Neuron (in vitro differentiated cells): Measurements from ENCODE around the gene ZNF335.

Experiments
- H2AFZ ChIP-seq: one replicate; pipeline ENCODE4 v1.6.1; 2013; ENCODE audit warnings: low read depth, mild to moderate bottlenecking, inconsistent platforms, low read length, moderate library complexity
- H3K27me3 ChIP-seq: one replicate; pipeline ENCODE4 v1.6.1; 2013; ENCODE audit warnings: low read length; ENCODE audit not compliant: insufficient read depth
- H3K36me3 ChIP-seq: one replicate; pipeline ENCODE4 v1.6.1; 2013; ENCODE audit warnings: low read length; ENCODE audit not compliant: insufficient read depth
- H3K4me1 ChIP-seq: one replicate; pipeline ENCODE4 v1.6.1; 2013; ENCODE audit warnings: low read length; ENCODE audit not compliant: insufficient read depth
- H3K4me3 ChIP-seq: 2 replicates; pipeline ENCODE4 v1.5.1; 2013; ENCODE audit warnings: mild to moderate bottlenecking, low read length, moderate library complexity
- H3K9me3 ChIP-seq: one replicate; pipeline ENCODE4 v1.6.1; 2013; ENCODE audit warnings: low read length

Gene ZNF335

DNA sequence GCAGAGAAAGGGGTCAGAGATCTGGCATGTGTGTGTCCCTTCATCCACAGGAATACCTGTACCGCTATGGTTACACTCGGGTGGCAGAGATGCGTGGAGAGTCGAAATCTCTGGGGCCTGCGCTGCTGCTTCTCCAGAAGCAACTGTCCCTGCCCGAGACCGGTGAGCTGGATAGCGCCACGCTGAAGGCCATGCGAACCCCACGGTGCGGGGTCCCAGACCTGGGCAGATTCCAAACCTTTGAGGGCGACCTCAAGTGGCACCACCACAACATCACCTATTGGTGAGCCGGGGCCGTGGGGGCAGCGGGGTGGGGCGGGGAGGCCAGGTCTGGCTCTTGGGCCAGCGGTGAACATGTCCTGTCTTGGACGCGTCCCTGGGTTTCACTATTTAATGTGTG is 37.8 kb upstream of the ZNF335 start:
- Histone ChIP-seq H3K9me3 (peaks cover 5% of the 10 kb centered on the region), H2AFZ (no peak overlapping the region), H3K4me3 (no peak overlapping the region), H3K27me3 (no peaks in the 10 kb centered on the region), H3K36me3 (no peaks in the 10 kb centered on the region), H3K4me1 (peaks cover 7% of the 10 kb centered on the region)

DNA sequence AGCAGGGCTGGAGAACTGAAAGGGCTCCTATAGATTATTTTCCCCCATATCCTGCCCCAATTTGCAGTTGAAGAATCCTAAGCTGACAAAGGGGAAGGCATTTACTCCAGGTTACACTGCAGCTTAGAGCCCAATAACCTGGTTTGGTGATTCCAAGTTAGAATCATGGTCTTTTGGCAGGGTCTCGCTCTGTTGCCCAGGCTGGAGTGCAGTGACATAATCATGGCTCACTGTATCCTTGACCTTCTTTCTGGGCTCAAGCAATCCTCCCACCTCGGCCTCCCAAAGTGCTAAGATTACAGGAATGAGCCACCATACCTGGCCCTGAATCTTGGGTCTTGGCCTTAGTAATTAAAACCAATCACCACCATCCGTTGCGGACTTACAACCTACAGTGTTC is 35.7 kb upstream of the ZNF335 start:
- H3K27me3 ChIP-seq: no peaks in the 10 kb centered on the region
- peaks cover 5% of the 10 kb centered on the region for H3K9me3 ChIP-seq
- H3K4me3 ChIP-seq: no peak overlapping the region
- H2AFZ ChIP-seq: no peak overlapping the region
- peaks cover 7% of the 10 kb centered on the region for H3K4me1 ChIP-seq
- H3K36me3 ChIP-seq: no peaks in the 10 kb centered on the region

GRCh38 chr20:46006964-46007363 is 35.0 kb upstream of the ZNF335 start:
- Histone ChIP-seq H3K27me3 (no peaks in the 10 kb centered on the region), H3K4me3 (no peak overlapping the region), H3K4me1 (peaks cover 7% of the 10 kb centered on the region), H2AFZ (no peak overlapping the region), H3K9me3 (peaks cover 5% of the 10 kb centered on the region), H3K36me3 (no peaks in the 10 kb centered on the region)

DNA sequence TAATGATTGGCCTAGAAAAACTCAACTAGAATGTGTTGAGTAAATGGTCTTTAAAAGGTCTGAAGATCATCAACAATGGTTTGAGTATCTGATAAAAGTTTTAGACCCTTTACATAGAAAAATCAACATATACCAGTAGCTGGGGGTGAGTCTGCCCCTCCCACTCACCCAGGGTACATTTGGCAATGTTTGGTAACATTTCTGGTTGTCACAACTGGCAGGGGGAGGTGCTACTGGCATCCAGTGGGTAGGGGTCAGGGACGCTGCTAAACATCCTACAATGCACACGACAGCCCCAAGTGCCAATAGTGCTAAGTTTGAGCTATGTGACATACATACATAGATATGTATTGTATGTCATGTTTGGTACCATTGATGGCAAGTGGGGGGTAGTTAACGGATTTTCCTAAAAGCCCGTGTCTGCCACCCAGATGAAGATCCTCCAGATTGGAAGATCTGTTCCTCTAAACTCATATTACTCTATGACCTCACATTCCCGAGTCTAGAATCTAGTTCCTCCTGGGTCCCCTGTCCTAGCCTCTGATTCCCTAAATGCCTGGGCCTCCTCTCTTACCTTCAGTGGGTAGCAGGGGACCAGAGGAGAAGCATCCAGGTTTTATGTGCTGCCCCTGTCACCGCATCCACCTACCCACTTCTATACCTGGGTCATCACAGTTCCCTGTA is 34.2 kb upstream of the ZNF335 start:
- Histone ChIP-seq H3K9me3 (peaks cover under 1% of the 10 kb centered on the region), H3K4me3 (no peak overlapping the region), H3K36me3 (no peaks in the 10 kb centered on the region), H2AFZ (no peak overlapping the region), H3K27me3 (no peaks in the 10 kb centered on the region), H3K4me1 (peaks cover 7% of the 10 kb centered on the region)

DNA sequence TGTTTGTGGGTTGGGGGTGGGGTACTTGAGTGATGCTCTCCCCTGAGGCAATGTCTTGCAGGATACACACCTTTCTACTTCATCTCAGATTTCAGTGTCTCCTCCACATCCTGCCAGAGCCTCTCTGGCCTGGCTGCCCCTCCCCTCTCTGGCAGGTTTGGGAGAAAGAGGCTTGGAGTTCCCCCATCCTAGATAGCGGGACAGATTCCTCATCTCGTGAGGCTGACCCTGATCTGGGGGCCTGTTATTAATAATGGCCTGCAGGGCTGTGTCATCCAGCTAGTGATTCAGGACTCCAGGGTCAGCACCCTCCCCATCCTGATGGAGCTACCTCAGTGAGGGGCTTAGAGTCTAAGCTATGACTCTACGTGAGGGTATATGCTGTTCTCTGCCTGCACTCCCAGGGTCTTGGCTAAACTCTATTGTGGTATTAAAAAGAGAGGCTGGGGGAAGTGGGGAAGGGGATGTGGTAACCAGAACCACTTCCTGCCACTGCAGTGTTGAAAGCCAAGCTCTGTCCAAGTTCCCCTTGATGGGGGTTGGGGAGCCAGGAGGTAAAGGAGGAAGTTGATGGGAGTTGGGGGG is 33.0 kb upstream of the ZNF335 start:
- no peak overlapping the region for H3K4me3 ChIP-seq
- H3K27me3 ChIP-seq: no peaks in the 10 kb centered on the region
- no peak overlapping the region for H2AFZ ChIP-seq

GRCh38 chr20:46004187-46004586 is 32.2 kb upstream of the ZNF335 start:
- H3K27me3 ChIP-seq: peaks cover under 1% of the 10 kb centered on the region
- no peak overlapping the region for H3K4me3 ChIP-seq
- peaks cover 12% of the 10 kb centered on the region for H3K4me1 ChIP-seq
- no peaks in the 10 kb centered on the region for H3K36me3 ChIP-seq
- H3K9me3 ChIP-seq: no peaks in the 10 kb centered on the region
- H2AFZ ChIP-seq: no peak overlapping the region

More for the DNA sequence above, 33.0 kb upstream of the ZNF335 start:
- peaks cover 12% of the 10 kb centered on the region for H3K4me1 ChIP-seq
- no peaks in the 10 kb centered on the region for H3K36me3 ChIP-seq
- no peaks in the 10 kb centered on the region for H3K9me3 ChIP-seq

- Histone ChIP-seq H2AFZ (no peak overlapping the region), H3K9me3 (no peaks in the 10 kb centered on the region), H3K27me3 (peaks cover 14% of the 10 kb centered on the region), H3K4me3 (no peak overlapping the region), H3K4me1 (peaks cover 5% of the 10 kb centered on the region), H3K36me3 (no peaks in the 10 kb centered on the region)
Measured at GRCh38 chr20:46002008-46002407, 30.0 kb upstream of the ZNF335 start.

GRCh38 chr20:46001498-46001897 is 29.5 kb upstream of the ZNF335 start:
- Histone ChIP-seq H3K9me3 (no peaks in the 10 kb centered on the region), H3K4me1 (peaks cover 5% of the 10 kb centered on the region), H3K27me3 (peaks cover 17% of the 10 kb centered on the region), H2AFZ (no peak overlapping the region), H3K36me3 (no peaks in the 10 kb centered on the region), H3K4me3 (no peak overlapping the region)

- H3K27me3 ChIP-seq: peaks cover 17% of the 10 kb centered on the region
- H3K4me1 ChIP-seq: peaks cover 5% of the 10 kb centered on the region
- H3K4me3 ChIP-seq: no peak overlapping the region
Measured at GRCh38 chr20:46000262-46000996, 28.4 kb upstream of the ZNF335 start.

GRCh38 chr20:45999557-46000261 is 27.7 kb upstream of the ZNF335 start:
- H3K27me3 ChIP-seq: peaks cover 17% of the 10 kb centered on the region
- H3K9me3 ChIP-seq: no peaks in the 10 kb centered on the region
- H2AFZ ChIP-seq: no peak overlapping the region
- no peak overlapping the region for H3K4me3 ChIP-seq
- H3K4me1 ChIP-seq: peaks cover 5% of the 10 kb centered on the region
- H3K36me3 ChIP-seq: no peaks in the 10 kb centered on the region

More at GRCh38 chr20:46000262-46000996, 28.4 kb upstream of the ZNF335 start:
- Histone ChIP-seq H2AFZ (no peak overlapping the region), H3K9me3 (no peaks in the 10 kb centered on the region), H3K36me3 (no peaks in the 10 kb centered on the region)

DNA sequence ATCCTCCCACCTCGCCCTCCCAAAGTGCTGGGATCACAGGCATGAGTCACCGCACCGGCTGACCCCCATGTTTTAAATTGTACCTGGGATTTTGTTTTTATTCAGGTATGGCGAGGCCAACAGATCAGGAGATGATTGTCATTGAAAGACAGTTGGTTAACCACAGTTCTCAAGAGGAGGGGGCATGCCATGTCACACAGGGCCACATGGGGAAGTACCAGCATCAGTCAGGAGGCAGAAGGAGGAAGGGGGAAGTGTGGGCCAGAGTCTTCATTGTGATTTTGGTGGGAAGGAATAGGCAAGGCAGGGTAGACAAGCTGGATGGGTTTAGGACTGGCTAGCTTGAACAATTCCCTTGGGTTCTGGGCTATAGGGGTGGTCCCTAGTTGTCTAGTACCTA is 26.8 kb upstream of the ZNF335 start:
- H3K36me3 ChIP-seq: no peaks in the 10 kb centered on the region
- H2AFZ ChIP-seq: no peak overlapping the region
- no peaks in the 10 kb centered on the region for H3K9me3 ChIP-seq
- H3K4me1 ChIP-seq: peaks cover 5% of the 10 kb centered on the region
- H3K4me3 ChIP-seq: no peak overlapping the region
- peaks cover 17% of the 10 kb centered on the region for H3K27me3 ChIP-seq

DNA sequence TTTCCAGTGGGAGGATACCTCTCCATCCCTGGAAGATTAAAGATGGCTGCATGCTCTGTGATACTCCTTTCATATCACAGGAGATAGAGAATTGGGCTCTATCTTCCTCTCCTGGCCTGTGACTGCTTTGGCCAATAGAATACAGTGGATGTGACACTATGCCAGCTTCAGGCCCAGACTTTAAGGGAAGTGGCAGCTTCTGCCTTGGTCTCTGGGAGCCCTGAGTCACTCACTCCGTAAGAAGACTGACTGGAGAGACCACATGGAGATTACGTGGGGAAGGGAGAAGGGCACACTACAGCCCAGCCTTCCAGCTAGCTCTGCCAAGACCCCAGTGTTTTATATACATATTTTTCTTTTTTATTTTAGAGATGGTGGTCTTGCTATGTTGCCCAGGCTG is 26.3 kb upstream of the ZNF335 start:
- Histone ChIP-seq H3K36me3 (no peaks in the 10 kb centered on the region), H3K27me3 (peaks cover 17% of the 10 kb centered on the region), H2AFZ (no peak overlapping the region), H3K9me3 (no peaks in the 10 kb centered on the region), H3K4me3 (no peak overlapping the region), H3K4me1 (peaks cover 5% of the 10 kb centered on the region)

DNA sequence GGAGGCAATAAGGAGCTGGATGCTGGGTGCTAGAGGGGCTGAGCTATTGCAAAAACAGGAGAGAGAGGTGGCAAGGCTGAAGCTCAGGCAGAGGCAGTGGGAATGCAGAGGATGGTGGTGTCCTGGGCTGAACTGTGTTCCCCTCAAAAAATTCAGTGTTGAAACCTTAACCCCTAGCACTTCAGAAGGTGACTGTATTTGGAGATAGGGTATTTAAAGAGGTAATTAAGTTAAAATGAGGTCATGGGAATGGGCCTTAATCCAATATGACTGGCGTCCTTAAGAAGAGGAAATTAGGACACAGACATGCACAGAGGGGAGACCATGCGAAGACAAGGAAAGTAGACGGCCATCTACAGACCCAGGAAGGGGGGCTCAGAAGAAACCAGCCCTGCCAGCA is 25.2 kb upstream of the ZNF335 start:
- Histone ChIP-seq H3K4me1 (peaks cover 5% of the 10 kb centered on the region), H3K27me3 (peaks cover 17% of the 10 kb centered on the region), H2AFZ (no peak overlapping the region), H3K9me3 (no peaks in the 10 kb centered on the region), H3K36me3 (no peaks in the 10 kb centered on the region), H3K4me3 (no peak overlapping the region)
